OCI-LY1 (cell line): ENCODE data around the gene PNPLA8.

ENCODE experiments used
- EZH2 ChIP-seq: fragments of 200-600 bp; sonication (generic), shearing (Covaris generic); IDR thresholded peaks from 2 replicates; pipeline ENCODE4 v1.8.0; 2017; ENCODE audit warnings: borderline replicate concordance, mixed run types, mild to moderate bottlenecking, antibody characterized with exemption, low read length, moderate library complexity, mixed read lengths
- TF ChIP-seq, protein P1 (sequence below): fragments of 200-600 bp; sonication (generic), shearing (Covaris generic); IDR thresholded peaks from 2 replicates; pipeline ENCODE4 v1.5.1; 2017; ENCODE audit warnings: mild to moderate bottlenecking, antibody characterized with exemption, low read length, moderate library complexity, mixed read lengths

GRCh38 chr7:108559253-108559652, 33.3 kb upstream of the PNPLA8 start:
- TF ChIP-seq, protein P1, sequence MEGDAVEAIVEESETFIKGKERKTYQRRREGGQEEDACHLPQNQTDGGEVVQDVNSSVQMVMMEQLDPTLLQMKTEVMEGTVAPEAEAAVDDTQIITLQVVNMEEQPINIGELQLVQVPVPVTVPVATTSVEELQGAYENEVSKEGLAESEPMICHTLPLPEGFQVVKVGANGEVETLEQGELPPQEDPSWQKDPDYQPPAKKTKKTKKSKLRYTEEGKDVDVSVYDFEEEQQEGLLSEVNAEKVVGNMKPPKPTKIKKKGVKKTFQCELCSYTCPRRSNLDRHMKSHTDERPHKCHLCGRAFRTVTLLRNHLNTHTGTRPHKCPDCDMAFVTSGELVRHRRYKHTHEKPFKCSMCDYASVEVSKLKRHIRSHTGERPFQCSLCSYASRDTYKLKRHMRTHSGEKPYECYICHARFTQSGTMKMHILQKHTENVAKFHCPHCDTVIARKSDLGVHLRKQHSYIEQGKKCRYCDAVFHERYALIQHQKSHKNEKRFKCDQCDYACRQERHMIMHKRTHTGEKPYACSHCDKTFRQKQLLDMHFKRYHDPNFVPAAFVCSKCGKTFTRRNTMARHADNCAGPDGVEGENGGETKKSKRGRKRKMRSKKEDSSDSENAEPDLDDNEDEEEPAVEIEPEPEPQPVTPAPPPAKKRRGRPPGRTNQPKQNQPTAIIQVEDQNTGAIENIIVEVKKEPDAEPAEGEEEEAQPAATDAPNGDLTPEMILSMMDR: no peak
- no peak for TF ChIP-seq EZH2
